Right atrium auricular region (tissue), 2 donors: ENCODE measurements around the gene PLIN4. TPM values are rescaled to one million over a fixed set of nuclear protein-coding genes. Genes with fewer than 3 reads are reported as not detected.
A peak's percentile ranks its signal among the peaks of the same experiment; 100 is the strongest.

ENCODE experiments used
- DNase-seq: peaks from one replicate; pipeline ENCODE4 v3.0.0-alpha.2; 2019; ENCODE audit warnings: low spot score
- H3K27ac ChIP-seq, 2 donors: fragments of 200-600 bp; sonication (generic); 1 replicate in 1 of 2; 2 replicates in 1 of 2; pipeline ENCODE4 v1.5.1; 2016 to 2019
- H3K27me3 ChIP-seq, 2 donors: fragments of 200-600 bp; sonication (generic); one replicate each; pipeline versions ENCODE4 v1.5.1 to v1.6.0; 2017 to 2019
- H3K36me3 ChIP-seq: fragments of 200-600 bp; sonication (generic); one replicate; pipeline ENCODE4 v1.5.1; 2016
- H3K4me1 ChIP-seq, 2 donors: fragments of 200-600 bp; sonication (generic); one replicate each; pipeline versions ENCODE4 v1.5.1 to v1.6.0; 2017 to 2019
- H3K4me3 ChIP-seq, 2 donors: fragments of 200-600 bp; sonication (generic); 1 replicate in 1 of 2; 2 replicates in 1 of 2; pipeline ENCODE4 v1.5.1; 2017 to 2019; ENCODE audit warnings: mild to moderate bottlenecking in 1 of 2, moderate library complexity in 1 of 2
- H3K9me3 ChIP-seq, 2 donors: fragments of 200-600 bp; sonication (generic); one replicate each; pipeline ENCODE4 v1.5.1; 2019
- total RNA-seq, 2 donors: library from RNA; depleted of rRNA; stranded (reverse); fragments of >200 nt; gene quantifications; one replicate each; pipeline ENCODE4 v1.1.0, GENCODE V29; 2016
- TF ChIP-seq, protein P1 (sequence below), 2 donors: fragments of 200-600 bp; sonication (generic); IDR thresholded peaks; one replicate each; pipeline ENCODE4 v1.5.1; 2019; ENCODE audit warnings: antibody characterized with exemption in 2 of 2

Gene PLIN4
- total RNA-seq, 2 donors from 2014 or later, result 104 to 156 TPM

DNA sequence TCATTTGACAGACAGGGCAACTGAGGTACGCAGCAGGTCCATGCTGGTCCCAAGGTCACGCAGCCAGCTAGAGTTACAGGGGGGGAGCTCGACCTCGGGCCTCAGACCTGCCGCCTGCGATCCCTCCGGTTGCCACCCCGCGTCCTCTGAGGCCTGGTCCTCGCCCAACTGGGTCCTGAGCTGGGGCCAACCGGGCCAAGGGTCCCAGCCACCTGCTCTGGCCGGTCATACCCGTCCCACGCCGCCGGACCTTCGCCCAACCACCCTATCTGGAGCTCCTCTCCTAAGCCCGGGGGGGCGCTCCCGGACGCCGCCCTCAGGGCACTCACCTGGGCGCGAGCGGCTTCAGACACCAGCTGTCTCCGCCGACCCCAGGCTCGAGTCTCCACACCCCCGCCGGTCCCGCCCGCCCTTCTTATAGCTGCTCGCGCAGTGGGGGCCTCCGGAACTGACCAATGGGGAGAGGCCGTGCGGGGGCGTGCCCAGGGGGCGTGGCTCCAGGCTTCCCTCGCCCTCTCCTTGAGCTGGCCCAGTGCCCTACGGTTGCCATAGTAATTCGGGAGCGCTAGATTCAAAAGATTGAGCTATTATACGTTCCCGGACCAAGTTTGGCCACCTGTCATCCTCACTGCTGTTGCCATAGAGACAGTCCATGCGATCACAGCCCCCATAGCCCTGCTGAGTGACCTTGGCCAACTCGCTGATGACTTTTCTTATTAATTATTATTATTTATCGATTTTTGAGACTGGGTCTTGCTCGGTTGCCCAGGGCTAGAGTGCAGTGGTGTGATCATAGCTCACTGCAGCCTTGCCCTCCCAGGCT lies 16.8 kb upstream of the PLIN4 start, which contains the start of gene PLIN5:
Gene PLIN5, minus strand, starts transcription at position 389 of the 823 bp plus-strand sequence. CDS start 1,150 bp downstream, outside the sequence.
- Histone ChIP-seq H3K27me3 (no peaks in the 10 kb centered on the region), H3K27ac (peak within 1 kb of the TSS; percentile 65 to 69), H3K9me3 (no peaks in the 10 kb centered on the region), H3K4me3 (peak within 1 kb of the TSS; percentile 41 to 48), H3K36me3 (no peaks in the 10 kb centered on the region), H3K4me1 (peaks cover 0 to 39% of the 10 kb centered on the region in 2 donors)
- peak; percentile 66 for DNase-seq
- TF ChIP-seq, protein P1, sequence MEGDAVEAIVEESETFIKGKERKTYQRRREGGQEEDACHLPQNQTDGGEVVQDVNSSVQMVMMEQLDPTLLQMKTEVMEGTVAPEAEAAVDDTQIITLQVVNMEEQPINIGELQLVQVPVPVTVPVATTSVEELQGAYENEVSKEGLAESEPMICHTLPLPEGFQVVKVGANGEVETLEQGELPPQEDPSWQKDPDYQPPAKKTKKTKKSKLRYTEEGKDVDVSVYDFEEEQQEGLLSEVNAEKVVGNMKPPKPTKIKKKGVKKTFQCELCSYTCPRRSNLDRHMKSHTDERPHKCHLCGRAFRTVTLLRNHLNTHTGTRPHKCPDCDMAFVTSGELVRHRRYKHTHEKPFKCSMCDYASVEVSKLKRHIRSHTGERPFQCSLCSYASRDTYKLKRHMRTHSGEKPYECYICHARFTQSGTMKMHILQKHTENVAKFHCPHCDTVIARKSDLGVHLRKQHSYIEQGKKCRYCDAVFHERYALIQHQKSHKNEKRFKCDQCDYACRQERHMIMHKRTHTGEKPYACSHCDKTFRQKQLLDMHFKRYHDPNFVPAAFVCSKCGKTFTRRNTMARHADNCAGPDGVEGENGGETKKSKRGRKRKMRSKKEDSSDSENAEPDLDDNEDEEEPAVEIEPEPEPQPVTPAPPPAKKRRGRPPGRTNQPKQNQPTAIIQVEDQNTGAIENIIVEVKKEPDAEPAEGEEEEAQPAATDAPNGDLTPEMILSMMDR (IDR thresholded peaks at IDR 0.05), result no peak

GRCh38 chr19:4533835-4534424 lies 15.6 kb upstream of the PLIN4 start:
- Histone ChIP-seq H3K36me3 (no peaks in the 10 kb centered on the region), H3K4me3 (peak overlapping the region in 1 of 2 donors; percentile 48), H3K27ac (peak overlapping the region in 1 of 2 donors; percentile 69), H3K27me3 (no peaks in the 10 kb centered on the region), H3K4me1 (peaks cover 0 to 39% of the 10 kb centered on the region in 2 donors), H3K9me3 (no peaks in the 10 kb centered on the region)
- TF ChIP-seq, protein P1 (IDR thresholded peaks at IDR 0.05), result no peak
- no peak for DNase-seq

GRCh38 chr19:4533334-4533733 lies 15.0 kb upstream of the PLIN4 start:
- Histone ChIP-seq H3K36me3 (no peaks in the 10 kb centered on the region), H3K4me1 (peaks cover 0 to 39% of the 10 kb centered on the region in 2 donors), H3K27ac (no peak overlapping the region), H3K4me3 (no peak overlapping the region), H3K27me3 (no peaks in the 10 kb centered on the region), H3K9me3 (no peaks in the 10 kb centered on the region)
- no peak for DNase-seq
- TF ChIP-seq, protein P1 (IDR thresholded peaks at IDR 0.05), result no peak

DNA sequence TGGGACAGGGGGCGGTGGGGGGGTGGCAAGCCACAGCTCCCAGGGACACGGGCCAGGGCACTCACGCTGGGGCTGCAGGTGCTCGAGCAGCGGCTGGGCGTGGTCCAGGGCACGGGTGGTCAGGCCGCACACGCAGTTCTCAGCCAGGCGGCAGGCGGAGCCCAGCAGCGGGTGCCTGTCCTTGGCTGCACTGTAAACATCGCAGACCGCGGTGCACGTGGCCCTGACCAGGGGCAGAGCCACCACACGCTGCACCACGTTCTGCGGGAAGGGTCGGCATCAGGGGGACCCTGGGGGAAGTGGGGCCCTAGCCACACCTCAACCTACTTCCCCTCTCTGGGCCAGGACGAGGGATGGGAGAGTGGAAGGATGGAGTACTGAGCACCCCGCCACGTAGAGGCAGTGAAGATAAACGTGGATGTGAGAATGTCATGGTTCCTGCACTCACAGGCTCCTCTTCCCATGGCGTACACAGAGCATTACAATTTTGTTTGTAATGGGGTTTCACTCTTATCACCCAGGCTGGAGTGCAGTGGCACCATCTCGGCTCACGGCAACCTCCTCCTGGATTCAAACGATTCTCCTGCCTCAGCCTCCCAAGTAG lies 13.4 kb upstream of the PLIN4 start:
- Histone ChIP-seq H3K27me3 (no peaks in the 10 kb centered on the region), H3K4me3 (no peak overlapping the region), H3K4me1 (peaks cover 0 to 28% of the 10 kb centered on the region in 2 donors), H3K9me3 (no peaks in the 10 kb centered on the region), H3K36me3 (no peaks in the 10 kb centered on the region), H3K27ac (no peak overlapping the region)
- TF ChIP-seq, protein P1 (IDR thresholded peaks at IDR 0.05), result no peak
- no peak for DNase-seq

DNA sequence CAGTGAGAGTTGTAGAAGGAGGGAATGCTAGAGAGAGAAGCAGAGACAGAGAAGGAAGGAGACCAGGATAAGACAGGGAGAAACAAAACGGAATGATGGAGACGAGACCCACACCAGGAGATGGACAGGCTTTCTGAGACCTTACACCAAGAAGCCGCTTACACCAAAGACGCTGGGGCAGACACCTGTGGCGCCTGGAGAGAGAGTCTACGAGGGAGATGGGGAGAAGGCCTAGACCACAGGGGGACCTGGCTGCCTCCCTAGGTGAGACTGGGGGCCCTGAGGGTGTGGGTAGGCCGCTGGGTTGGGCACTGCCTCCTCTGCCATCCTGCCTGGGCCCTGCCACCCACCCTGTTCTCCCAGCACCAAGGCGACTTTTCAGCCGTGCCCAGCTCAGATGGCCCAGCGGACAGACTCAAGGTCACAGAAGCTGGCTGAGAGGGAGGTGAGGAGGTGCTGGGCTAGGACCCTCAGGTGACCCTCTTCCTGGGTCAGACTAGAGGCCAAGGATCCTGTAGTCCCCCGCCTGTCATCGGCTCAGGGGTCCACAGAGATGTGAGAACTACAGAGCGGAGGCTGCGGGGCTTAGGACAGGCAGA lies 11.7 kb upstream of the PLIN4 start:
- no peak overlapping the region for H3K27ac ChIP-seq
- TF ChIP-seq, protein P1 (IDR thresholded peaks at IDR 0.05), result no peak
- no peak overlapping the region for H3K4me3 ChIP-seq
- H3K27me3 ChIP-seq, result no peaks in the 10 kb centered on the region
- peaks cover 0 to 17% of the 10 kb centered on the region in 2 donors for H3K4me1 ChIP-seq
- no peak for DNase-seq
- no peaks in the 10 kb centered on the region for H3K36me3 ChIP-seq
- no peaks in the 10 kb centered on the region for H3K9me3 ChIP-seq
